CD4-positive, alpha-beta T cell treated with Interleukin-1 beta for 1 hour (primary cell): ENCODE results near the gene CLTCL1.
"Not testable (repeated sequence)": the region's sequence is repeated elsewhere in the genome, so short reads cannot be mapped to it uniquely, and the experiment has no call there.

Source experiments
- DNase-seq, 2 donors: peaks; one replicate each; pipeline ENCODE4 v3.0.0-alpha.2; 2020 to 2022

Gene CLTCL1

GRCh38 chr22:19174106-19175025, 117.2 kb downstream of the CLTCL1 start:
- peak in 1 of 2 donors; percentile 54 for DNase-seq

GRCh38 chr22:19173047-19174035, 118.2 kb downstream of the CLTCL1 start:
- DNase-seq, result no peak

GRCh38 chr22:19172213-19173046, 119.1 kb downstream of the CLTCL1 start:
- no peak for DNase-seq

- no peak for DNase-seq
Observed at GRCh38 chr22:19169947-19170318, 121.6 kb downstream of the CLTCL1 start.

- DNase-seq, result no peak
Observed at GRCh38 chr22:19169002-19169946, 122.2 kb downstream of the CLTCL1 start.

- DNase-seq, result no peak
Observed at GRCh38 chr22:19168088-19168890, 123.2 kb downstream of the CLTCL1 start.

- DNase-seq, result no peak
Observed at GRCh38 chr22:19167106-19167869, 124.2 kb downstream of the CLTCL1 start.

GRCh38 chr22:19166421-19166820, 125.1 kb downstream of the CLTCL1 start:
- no peak for DNase-seq

- no peak for DNase-seq
Observed at GRCh38 chr22:19164425-19164824, 127.1 kb downstream of the CLTCL1 start.

- DNase-seq, result not testable (repeated sequence)
Observed at GRCh38 chr22:19158649-19159048, 132.9 kb downstream of the CLTCL1 start.

GRCh38 chr22:19156109-19156508, 135.4 kb downstream of the CLTCL1 start:
- not testable (repeated sequence) for DNase-seq

- no peak for DNase-seq
Observed at GRCh38 chr22:19152942-19153883, 138.3 kb downstream of the CLTCL1 start.

- DNase-seq, result no peak
Observed at GRCh38 chr22:19151329-19152191, 140.0 kb downstream of the CLTCL1 start.

GRCh38 chr22:19150482-19151328, 140.8 kb downstream of the CLTCL1 start:
- DNase-seq, result no peak

- DNase-seq, result no peak
Observed at GRCh38 chr22:19149991-19150390, 141.5 kb downstream of the CLTCL1 start, which contains the start of gene GSC2. GSC2 (minus strand) TSS chr22:19150292; CDS start chr22:19150283, 9 bp downstream.
